HL-60/S4 (cell line): ENCODE results near the gene PLIN3.
"Not testable (repeated sequence)": the region's sequence is repeated elsewhere in the genome, so short reads cannot be mapped to it uniquely, and the experiment has no call there.

Experiments used
- in situ Hi-C: fragments of 300-500 bp; cut with MboI; formaldehyde crosslinking; loops from 2 replicates; pipeline ENCODE4 v1.14.3; 2022; ENCODE audit warnings: low sequenced_read_pairs

The PLIN3 gene

DNA sequence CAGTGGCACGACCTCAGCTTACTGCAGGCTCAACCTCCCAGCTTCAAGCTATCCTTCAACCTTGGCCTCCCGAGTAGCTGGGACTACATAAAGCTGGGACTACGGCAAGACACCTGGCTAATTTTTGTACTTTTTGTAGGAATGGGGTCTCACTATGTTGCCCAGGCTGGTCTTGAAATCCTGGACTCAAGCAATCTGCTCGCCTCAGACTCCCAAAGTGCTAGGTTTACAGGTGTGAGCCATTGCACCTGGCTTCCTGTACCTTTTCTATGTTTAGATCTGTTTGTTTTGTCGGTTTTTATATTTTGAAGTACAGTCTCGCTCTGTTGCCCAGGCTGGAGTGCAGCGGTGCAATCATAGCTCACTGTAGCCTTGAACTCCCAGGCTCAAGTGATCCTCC lies 18.4 kb downstream of the PLIN3 start:
- in situ Hi-C loops = no loop called here

DNA sequence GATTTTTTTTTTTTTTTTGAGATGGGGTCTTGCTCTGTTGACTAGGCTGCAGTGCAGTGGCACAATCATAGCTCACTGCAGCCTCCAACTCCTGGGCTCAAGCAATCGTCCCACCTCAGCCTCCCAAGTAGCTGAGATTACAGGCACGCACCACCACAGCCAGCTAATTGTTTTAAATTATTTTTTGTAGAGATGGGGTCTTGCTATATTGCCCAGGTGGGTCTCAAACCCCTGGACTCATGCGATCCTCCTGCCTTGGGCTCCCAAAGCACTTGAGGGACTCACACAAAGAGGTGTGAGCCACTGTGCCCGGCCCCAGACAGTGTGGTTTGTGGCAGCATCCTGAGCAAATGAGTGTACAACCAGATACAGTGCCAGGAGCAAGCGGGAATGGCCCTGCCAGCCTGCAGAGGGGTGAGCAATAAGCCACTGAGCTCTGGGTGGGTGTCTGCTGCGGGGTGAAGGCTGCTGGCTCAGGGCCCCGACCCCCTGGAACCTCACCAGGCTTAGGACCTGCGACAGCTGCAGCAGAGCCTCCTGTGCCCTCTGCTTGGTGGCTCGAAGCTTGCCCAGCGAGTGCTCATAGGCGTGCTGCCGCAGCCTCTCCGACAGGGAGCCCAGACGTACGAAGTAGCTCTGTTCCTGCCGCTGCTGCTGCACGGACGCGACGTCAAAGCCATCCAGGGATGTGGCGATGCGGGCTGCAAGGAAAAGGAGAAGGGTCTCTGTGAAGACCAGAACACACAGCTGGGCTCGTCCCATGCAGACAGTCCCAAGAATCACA lies 20.1 kb downstream of the PLIN3 start:
- in situ Hi-C loops = no loop called here

GRCh38 chr19:4845975-4846374 lies 21.5 kb downstream of the PLIN3 start:
- in situ Hi-C loops = not testable (repeated sequence)

DNA sequence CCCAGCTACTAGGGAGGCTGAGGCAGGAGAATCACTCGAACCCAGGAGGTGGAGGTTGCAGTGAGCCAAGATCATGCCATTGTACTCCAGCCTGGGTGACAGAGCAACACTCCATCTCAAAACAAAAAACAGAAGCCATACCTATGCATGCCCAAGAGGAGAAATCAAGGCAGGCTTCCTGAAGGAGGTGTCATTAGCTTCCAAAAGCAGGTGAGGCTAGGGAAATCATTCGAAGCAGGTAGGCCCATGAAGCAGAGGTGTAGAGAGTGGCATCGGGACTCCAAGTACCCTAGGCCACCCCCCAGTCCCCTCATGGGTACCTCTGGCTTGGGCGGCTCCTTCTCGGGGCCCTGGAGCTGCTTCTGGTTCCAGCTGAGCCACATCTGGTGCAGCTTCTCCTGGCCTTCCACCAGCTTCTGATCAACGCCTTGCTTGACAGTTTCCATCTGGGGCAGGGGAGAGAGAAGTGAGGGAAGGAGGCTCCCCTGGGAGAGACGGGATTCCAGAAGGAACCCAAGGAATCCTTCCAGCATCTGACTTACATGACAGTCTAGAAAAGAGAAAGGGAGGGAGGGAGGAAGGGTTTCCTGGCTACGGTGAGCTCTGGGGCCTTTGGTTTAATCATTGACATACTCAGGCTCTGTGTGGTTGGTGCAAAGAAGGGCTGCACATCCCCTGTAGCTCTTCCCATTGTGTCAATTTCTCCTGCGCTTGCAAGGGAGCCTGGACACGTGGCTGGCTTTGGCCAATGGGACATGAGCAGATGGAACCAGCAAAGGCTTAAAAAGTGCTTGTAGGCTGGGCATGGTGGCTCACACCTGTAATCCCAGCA lies 22.9 kb downstream of the PLIN3 start:
- in situ Hi-C loops = no loop called here

DNA sequence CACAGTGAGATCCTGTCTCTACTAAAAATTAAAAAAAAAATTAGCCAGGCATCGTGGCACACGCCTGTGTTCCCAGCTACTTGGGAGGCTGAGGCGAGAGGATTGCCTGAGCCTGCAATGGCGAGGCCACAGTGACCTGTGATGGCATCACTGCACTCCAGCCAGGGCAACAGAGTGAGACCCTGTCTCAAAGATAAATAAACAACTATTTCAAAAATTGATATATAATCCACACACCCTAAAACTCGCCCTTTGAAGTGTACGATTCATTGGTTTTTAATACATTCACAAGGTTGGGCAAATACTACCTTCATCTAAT lies 23.9 kb downstream of the PLIN3 start:
- in situ Hi-C loops = no loop called here

DNA sequence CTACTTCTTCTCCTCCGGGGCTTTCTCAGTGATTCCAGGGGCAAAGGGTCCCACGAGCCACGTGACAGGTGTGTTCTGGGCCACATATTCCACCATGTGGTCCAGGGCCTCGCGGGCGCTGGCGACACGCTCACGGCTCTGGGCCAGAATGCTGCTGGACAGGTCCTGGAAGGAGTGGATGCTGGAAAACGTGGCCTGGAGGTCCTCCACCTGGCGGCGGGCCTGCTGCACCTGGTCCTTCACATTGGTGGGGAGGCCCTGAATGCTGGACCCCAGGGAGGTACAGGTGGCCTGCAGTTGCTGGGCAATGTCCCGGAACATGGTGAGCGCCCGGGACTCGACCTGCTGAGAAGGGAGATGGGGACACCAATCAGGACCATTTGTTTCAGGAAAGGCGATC lies 28.3 kb downstream of the PLIN3 start:
- in situ Hi-C loops = no loop called here

DNA sequence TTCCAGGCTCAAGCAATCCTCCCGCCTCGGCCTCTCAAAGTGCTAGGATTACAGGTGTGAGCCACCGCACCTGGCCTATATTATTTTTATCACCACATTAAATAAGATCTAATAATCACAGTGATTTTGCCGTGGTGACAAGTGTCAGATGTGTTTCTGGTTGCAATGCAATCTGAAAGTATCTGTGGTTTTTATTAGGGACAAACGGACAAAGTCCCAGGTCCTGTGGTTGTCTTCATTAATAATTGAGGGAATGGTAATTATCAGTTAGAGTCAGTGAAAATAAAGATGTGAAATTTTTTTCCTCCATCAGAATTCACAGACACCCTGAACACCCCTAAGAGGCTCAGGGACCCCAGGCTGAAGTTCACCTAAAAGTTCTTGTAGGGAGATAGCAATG lies 34.7 kb downstream of the PLIN3 start:
- in situ Hi-C loops = no loop called here

DNA sequence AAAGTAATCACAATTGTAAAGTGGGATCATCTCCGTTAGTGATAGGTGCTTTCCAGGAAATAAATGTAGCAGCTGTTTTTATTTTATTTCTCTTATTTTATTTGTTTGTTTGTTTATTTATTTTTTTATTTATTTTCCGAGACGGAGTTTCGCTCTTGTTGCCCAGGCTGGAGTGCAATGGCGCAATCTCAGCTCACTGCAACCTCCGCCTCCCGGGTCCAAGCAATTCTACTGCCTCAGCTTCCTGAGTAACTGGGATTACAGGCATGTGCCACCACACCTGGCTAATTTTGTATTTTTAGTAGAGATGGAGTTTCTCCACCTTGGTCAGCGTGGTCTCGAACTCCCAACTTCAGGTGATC lies 35.5 kb downstream of the PLIN3 start:
- in situ Hi-C loops = not testable (repeated sequence)

DNA sequence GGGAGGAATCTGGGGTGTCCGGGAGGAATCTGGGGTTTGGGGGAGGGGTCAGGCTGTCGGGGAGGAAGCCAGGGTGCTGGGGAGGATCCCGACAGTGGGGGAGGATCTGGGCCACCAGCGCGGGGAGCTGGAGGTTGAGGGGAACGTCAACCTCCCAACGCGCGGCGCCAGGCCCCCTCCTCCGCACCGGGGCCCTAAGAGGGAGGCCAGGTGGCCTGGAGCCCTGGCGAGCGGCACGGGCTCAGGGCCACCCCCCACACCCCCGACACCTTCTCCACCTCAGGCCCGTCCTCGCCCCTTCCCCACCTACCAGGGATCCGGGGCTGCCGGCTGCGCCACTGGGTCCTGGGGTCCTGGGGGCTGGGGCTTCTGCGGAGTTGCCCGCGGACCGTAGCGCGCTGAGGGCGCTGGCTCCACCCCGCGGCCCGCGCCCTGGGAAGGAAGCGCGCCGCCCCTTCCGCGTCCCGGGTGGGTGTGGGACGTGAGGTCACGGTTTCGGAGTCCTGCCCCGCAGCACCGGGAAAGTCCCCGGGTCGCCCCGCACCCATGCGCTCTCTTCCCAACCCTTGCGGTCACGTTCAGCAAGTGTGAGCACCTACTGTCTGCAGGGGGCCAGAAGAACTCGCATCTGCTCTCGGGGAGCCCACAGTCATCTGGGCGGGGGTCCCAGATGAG lies 36.0 kb downstream of the PLIN3 start, which contains the start of gene TICAM1:
TSS of gene TICAM1 (minus strand) at position 409 of the 675 bp plus-strand sequence. CDS start 13,335 bp downstream, outside the sequence.
- in situ Hi-C loops = no loop called here

DNA sequence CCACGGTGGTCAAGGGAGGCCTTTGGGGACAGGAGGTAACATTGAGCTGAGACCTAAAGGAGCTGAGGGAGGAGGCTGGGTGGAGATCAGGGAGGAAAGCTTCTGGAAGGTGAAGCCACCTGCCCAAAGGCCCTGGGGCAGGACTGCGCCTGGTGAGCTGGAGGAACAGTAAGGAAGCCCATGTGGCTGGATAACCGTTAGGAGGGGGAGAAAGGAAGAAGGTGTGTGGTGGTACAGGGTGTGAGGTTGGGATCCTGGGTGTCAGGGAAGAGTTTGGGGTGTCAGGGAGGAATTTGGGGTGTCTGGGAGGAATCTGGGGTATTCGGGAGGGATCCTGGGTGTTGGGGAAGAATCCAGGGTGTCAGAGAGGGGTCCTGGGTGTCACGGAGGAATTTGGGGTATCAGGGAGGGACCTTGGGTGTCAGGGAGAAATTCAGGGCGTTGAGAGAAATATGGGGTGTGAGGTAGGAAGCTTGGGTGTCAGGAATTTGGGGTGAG lies 36.6 kb downstream of the PLIN3 start:
- in situ Hi-C loops = no loop called here

DNA sequence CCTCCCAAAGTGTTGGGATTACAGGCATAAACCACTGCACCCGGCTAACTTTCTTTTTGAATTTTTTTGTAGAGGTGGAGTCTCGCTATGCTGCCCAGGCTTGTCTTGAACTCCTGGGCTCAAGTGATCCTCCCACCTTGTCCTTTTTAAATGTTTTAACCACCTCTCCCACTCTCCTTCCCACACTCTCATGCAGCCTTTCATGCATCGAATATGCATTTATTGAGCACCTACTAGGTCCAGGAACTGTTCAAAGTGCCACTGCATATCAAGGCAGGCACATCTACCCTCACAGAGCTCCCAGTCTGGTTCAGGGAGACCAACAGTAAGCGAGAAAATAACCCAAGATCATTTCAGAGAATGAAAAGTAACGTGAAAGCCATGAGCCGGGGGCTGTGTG lies 37.1 kb downstream of the PLIN3 start:
- in situ Hi-C loops = no loop called here

- in situ Hi-C loops = no loop called here
These were observed 38.3 kb downstream of the PLIN3 start for GRCh38 chr19:4829001-4829712.

DNA sequence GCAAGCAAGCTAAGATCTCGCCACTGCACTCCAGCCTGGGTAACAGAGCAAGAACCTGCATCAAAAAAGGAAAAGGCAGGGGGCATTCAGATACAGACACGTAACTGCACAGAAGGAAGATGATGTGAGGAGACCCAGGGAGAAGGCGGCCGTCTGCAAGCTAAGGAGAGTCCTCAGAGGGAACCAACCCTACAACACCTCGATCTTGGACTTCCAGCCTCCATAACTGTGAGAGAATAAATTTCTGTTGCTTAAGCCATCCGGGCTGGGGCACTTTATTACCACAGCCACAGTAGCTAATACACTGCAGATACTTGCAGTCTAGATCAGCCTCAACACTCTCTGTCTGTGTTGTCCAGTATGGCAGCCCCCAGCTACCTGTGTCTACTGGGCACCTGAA lies 43.9 kb downstream of the PLIN3 start:
- in situ Hi-C loops = loop anchor here (25.0 kb wide), 1 partner anchor 339 kb away; no protein-coding TSS in a partner anchor

DNA sequence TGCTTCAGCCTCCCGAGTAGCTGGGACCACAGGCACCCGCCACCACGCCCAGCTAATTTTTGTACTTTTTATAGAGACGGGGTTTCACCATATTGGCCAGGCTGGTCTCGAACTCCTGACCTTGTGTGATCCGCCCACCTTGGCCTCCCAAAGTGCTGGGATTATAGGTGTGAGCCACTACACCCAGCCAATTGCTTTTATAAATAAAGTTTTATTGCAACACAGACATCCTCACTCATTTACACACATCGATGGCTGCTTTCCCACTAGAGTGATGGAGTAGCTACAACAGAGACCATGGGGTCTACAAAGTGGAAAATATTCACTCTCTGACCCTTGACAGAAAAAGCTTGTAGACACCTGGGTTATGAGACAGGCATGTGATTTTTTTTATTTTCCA lies 45.1 kb downstream of the PLIN3 start:
- in situ Hi-C loops = loop anchor here (25.0 kb wide), 1 partner anchor 340 kb away; no protein-coding TSS in a partner anchor

- in situ Hi-C loops = loop anchor here (25.0 kb wide), 1 partner anchor 341 kb away; no protein-coding TSS in a partner anchor
These were observed 46.2 kb downstream of the PLIN3 start for GRCh38 chr19:4821265-4821664.

DNA sequence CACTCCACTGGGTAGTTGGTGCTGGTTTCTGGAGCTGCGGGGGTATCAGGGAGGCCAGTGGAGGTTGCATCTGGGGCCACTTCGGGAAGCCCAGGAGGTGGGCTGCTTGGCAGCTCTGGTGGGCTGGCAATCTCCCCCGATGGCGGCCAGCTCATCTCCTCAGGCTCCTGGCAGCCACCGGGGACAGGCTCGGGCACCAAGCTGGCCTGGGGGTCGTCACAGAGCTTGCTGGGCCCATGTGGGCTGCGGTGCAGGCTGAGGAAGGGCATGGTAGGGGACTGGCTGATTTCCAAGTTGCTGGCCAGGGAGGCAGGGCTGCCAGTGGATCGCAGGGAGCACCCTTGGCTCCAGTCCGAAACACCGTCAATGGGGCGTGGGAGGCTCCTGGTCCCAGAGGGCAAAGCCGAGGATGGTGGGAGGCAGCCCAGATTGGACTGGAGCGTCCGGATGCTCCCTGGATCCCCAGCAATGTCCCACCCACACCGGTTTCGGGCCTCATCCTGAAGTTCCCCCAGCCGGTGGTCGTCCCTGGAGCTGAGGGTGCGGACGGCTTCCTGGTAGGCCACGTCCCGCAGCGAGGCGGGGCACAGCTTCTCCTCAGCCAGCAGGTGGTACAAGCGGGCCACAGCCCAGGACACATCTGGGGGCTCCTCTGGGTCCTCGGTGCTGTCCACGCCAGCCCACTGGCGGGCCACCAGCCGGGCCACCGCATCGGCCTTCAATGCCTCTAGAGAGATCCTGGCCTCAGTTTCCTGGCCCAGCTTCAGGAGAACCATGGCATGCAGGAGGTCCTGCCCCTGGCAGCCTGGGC lies 49.8 kb downstream of the PLIN3 start:
- in situ Hi-C loops = loop anchor here (25.0 kb wide), 1 partner anchor 345 kb away; no protein-coding TSS in a partner anchor

- in situ Hi-C loops = loop anchor here (25.0 kb wide), 1 partner anchor 345 kb away; no protein-coding TSS in a partner anchor
These were observed 50.6 kb downstream of the PLIN3 start for GRCh38 chr19:4816950-4817278.

GRCh38 chr19:4816202-4816949 lies 51.1 kb downstream of the PLIN3 start:
- in situ Hi-C loops = loop anchor here (25.0 kb wide), 1 partner anchor 346 kb away; no protein-coding TSS in a partner anchor
